ENCODE data around the gene LGMN.

Gene LGMN

GRCh38 chr14:92675976-92676375 lies 72.5 kb downstream of the LGMN start:
- no peak for FAIRE-seq
- no peak for TF ChIP-seq TAF1 (IDR thresholded peaks at IDR 0.05; ENCODE audit: low read depth, low read length)
- peak; percentile 80 for TF ChIP-seq SPI1 (IDR thresholded peaks at IDR 0.05; ENCODE audit: low read depth, low read length)
- no peak for TF ChIP-seq POLR2A (IDR thresholded peaks at IDR 0.05; ENCODE audit: low read depth, low read length)
- no peak for DNase-seq (ENCODE audit: insufficient read length, low spot score)

- TF ChIP-seq POU2F2 (IDR thresholded peaks at IDR 0.05; ENCODE audit: low read depth, low read length) (no peak), SPI1 (IDR thresholded peaks at IDR 0.05; ENCODE audit: low read depth, low read length) (peak; percentile 75)
- FAIRE-seq (peak; percentile 66), DNase-seq (ENCODE audit: insufficient read length, low spot score) (no peak)
These were observed 73.0 kb downstream of the LGMN start for GRCh38 chr14:92675421-92675820.

- no peak for DNase-seq (ENCODE audit: insufficient read length, low spot score)
- TF ChIP-seq PAX5 (IDR thresholded peaks at IDR 0.05; ENCODE audit: insufficient read depth, low read length, severe bottlenecking) (no peak), SPI1 (IDR thresholded peaks at IDR 0.05; ENCODE audit: low read depth, low read length) (no peak), POLR2AphosphoS5 (IDR thresholded peaks at IDR 0.05; ENCODE audit: low read depth, low read length) (no peak), POLR2A (IDR thresholded peaks at IDR 0.05; ENCODE audit: low read depth, low read length) (no peak), POU2F2 (IDR thresholded peaks at IDR 0.05; ENCODE audit: low read depth, low read length) (no peak)
- FAIRE-seq, result no peak
These were observed 74.8 kb downstream of the LGMN start for GRCh38 chr14:92673601-92674150.

- peak; percentile 70 for FAIRE-seq
- TF ChIP-seq POU2F2 (IDR thresholded peaks at IDR 0.05; ENCODE audit: low read depth, low read length) (no peak), TAF1 (IDR thresholded peaks at IDR 0.05; ENCODE audit: low read depth, low read length) (no peak), PAX5 (IDR thresholded peaks at IDR 0.05; ENCODE audit: insufficient read depth, low read length, severe bottlenecking) (no peak), SPI1 (IDR thresholded peaks at IDR 0.05; ENCODE audit: low read depth, low read length) (no peak), POLR2A (IDR thresholded peaks at IDR 0.05; ENCODE audit: low read depth, low read length) (no peak), POLR2AphosphoS5 (IDR thresholded peaks at IDR 0.05; ENCODE audit: low read depth, low read length) (no peak)
- DNase-seq (ENCODE audit: insufficient read length, low spot score), result no peak
These were observed 77.6 kb downstream of the LGMN start for GRCh38 chr14:92670643-92671366.

GRCh38 chr14:92670160-92670559 lies 78.3 kb downstream of the LGMN start:
- DNase-seq (ENCODE audit: insufficient read length, low spot score) (no peak), FAIRE-seq (peak; percentile 73)
- no peak for TF ChIP-seq POLR2A (IDR thresholded peaks at IDR 0.05; ENCODE audit: low read depth, low read length)
- TF ChIP-seq POLR2AphosphoS5 (IDR thresholded peaks at IDR 0.05; ENCODE audit: low read depth, low read length), result no peak
- no peak for TF ChIP-seq PAX5 (IDR thresholded peaks at IDR 0.05; ENCODE audit: insufficient read depth, low read length, severe bottlenecking)
- TF ChIP-seq SPI1 (IDR thresholded peaks at IDR 0.05; ENCODE audit: low read depth, low read length), result no peak
- no peak for TF ChIP-seq POU2F2 (IDR thresholded peaks at IDR 0.05; ENCODE audit: low read depth, low read length)

GRCh38 chr14:92668276-92668973 lies 80.0 kb downstream of the LGMN start:
- no peak for FAIRE-seq

GRCh38 chr14:92666251-92666650 lies 82.2 kb downstream of the LGMN start:
- TF ChIP-seq PAX5 (IDR thresholded peaks at IDR 0.05; ENCODE audit: insufficient read depth, low read length, severe bottlenecking) (no peak), POLR2A (IDR thresholded peaks at IDR 0.05; ENCODE audit: low read depth, low read length) (no peak), SPI1 (IDR thresholded peaks at IDR 0.05; ENCODE audit: low read depth, low read length) (no peak), TAF1 (IDR thresholded peaks at IDR 0.05; ENCODE audit: low read depth, low read length) (no peak), POU2F2 (IDR thresholded peaks at IDR 0.05; ENCODE audit: low read depth, low read length) (no peak), POLR2AphosphoS5 (IDR thresholded peaks at IDR 0.05; ENCODE audit: low read depth, low read length) (no peak)
- no peak for FAIRE-seq

More at GRCh38 chr14:92668276-92668973, 80.0 kb downstream of the LGMN start:
- no peak for TF ChIP-seq POU2F2 (IDR thresholded peaks at IDR 0.05; ENCODE audit: low read depth, low read length)
- TF ChIP-seq POLR2A (IDR thresholded peaks at IDR 0.05; ENCODE audit: low read depth, low read length), result no peak
- TF ChIP-seq POLR2AphosphoS5 (IDR thresholded peaks at IDR 0.05; ENCODE audit: low read depth, low read length), result no peak
- no peak for TF ChIP-seq TAF1 (IDR thresholded peaks at IDR 0.05; ENCODE audit: low read depth, low read length)
- TF ChIP-seq SPI1 (IDR thresholded peaks at IDR 0.05; ENCODE audit: low read depth, low read length), result no peak
- TF ChIP-seq PAX5 (IDR thresholded peaks at IDR 0.05; ENCODE audit: insufficient read depth, low read length, severe bottlenecking), result no peak
- DNase-seq (ENCODE audit: insufficient read length, low spot score), result no peak

GRCh38 chr14:92665661-92666110 lies 82.7 kb downstream of the LGMN start:
- peak; percentile 86 for FAIRE-seq
- no peak for TF ChIP-seq POLR2AphosphoS5 (IDR thresholded peaks at IDR 0.05; ENCODE audit: low read depth, low read length)
- no peak for TF ChIP-seq TAF1 (IDR thresholded peaks at IDR 0.05; ENCODE audit: low read depth, low read length)
- TF ChIP-seq POU2F2 (IDR thresholded peaks at IDR 0.05; ENCODE audit: low read depth, low read length), result no peak
- no peak for TF ChIP-seq SPI1 (IDR thresholded peaks at IDR 0.05; ENCODE audit: low read depth, low read length)
- no peak for TF ChIP-seq POLR2A (IDR thresholded peaks at IDR 0.05; ENCODE audit: low read depth, low read length)
- no peak for TF ChIP-seq PAX5 (IDR thresholded peaks at IDR 0.05; ENCODE audit: insufficient read depth, low read length, severe bottlenecking)
- DNase-seq (ENCODE audit: insufficient read length, low spot score), result no peak

More at GRCh38 chr14:92666251-92666650, 82.2 kb downstream of the LGMN start:
- DNase-seq (ENCODE audit: insufficient read length, low spot score), result no peak

- FAIRE-seq, result no peak
- no peak for DNase-seq (ENCODE audit: insufficient read length, low spot score)
- TF ChIP-seq POU2F2 (IDR thresholded peaks at IDR 0.05; ENCODE audit: low read depth, low read length), result no peak
- TF ChIP-seq SPI1 (IDR thresholded peaks at IDR 0.05; ENCODE audit: low read depth, low read length), result no peak
- TF ChIP-seq TAF1 (IDR thresholded peaks at IDR 0.05; ENCODE audit: low read depth, low read length), result no peak
- TF ChIP-seq PAX5 (IDR thresholded peaks at IDR 0.05; ENCODE audit: insufficient read depth, low read length, severe bottlenecking), result no peak
- no peak for TF ChIP-seq POLR2AphosphoS5 (IDR thresholded peaks at IDR 0.05; ENCODE audit: low read depth, low read length)
- no peak for TF ChIP-seq POLR2A (IDR thresholded peaks at IDR 0.05; ENCODE audit: low read depth, low read length)
These were observed 85.4 kb downstream of the LGMN start for GRCh38 chr14:92663049-92663448.
